Activated CD4-positive, alpha-beta T cell treated with anti-CD3 and anti-CD28 coated beads for 36 hours (primary cell): ENCODE data around the gene OGDH. TPM values are rescaled to one million over a fixed set of nuclear protein-coding genes. Genes with fewer than 3 reads are reported as not detected.
"Not testable (repeated sequence)": the region's sequence is repeated elsewhere in the genome, so short reads cannot be mapped to it uniquely, and the experiment has no call there.

ENCODE experiments used
- ATAC-seq: fragments of 200-7000 bp; cut with Tn5 transposase; one replicate; pipeline ENCODE4 v1.10.0; 2021; ENCODE audit warnings: mild to moderate bottlenecking, moderate library complexity
- CTCF ChIA-PET: fragments of 350-600 bp; sonication (Branson Sonifier 250); formaldehyde crosslinking; loops from one replicate; lab custom pipeline; 2021; ENCODE audit warnings: antibody characterized with exemption; lab: Charles Lee
- POLR2A ChIA-PET: fragments of 350-600 bp; sonication (Branson Sonifier 250); formaldehyde crosslinking; loops from one replicate; lab custom pipeline; 2021; ENCODE audit warnings: antibody characterized with exemption, inconsistent platforms; lab: Charles Lee
- DNase-seq: peaks from one replicate; pipeline ENCODE4 v3.0.0-alpha.2; 2020
- H3K27ac Mint-ChIP-seq: one replicate; pipeline ENCODE4 v1.8.0; 2021; ENCODE audit warnings: mixed read lengths
- H3K27me3 Mint-ChIP-seq: one replicate; pipeline ENCODE4 v1.8.0; 2021; ENCODE audit warnings: mixed read lengths
- H3K36me3 Mint-ChIP-seq: one replicate; pipeline ENCODE4 v1.8.0; 2021; ENCODE audit warnings: low read depth, mixed read lengths
- H3K4me1 Mint-ChIP-seq: one replicate; pipeline ENCODE4 v1.8.0; 2021; ENCODE audit warnings: mixed read lengths
- H3K4me3 Mint-ChIP-seq: one replicate; pipeline ENCODE4 v1.8.0; 2021; ENCODE audit warnings: mild to moderate bottlenecking, moderate library complexity, mixed read lengths
- H3K9me3 Mint-ChIP-seq: one replicate; pipeline ENCODE4 v1.8.0; 2021; ENCODE audit warnings: low read depth, mixed read lengths
- intact Hi-C, 2 experiments: fragments of 100-400 bp; cut with DNase I in 1 of 2; cut with micrococcal nuclease in 1 of 2; formaldehyde crosslinking; loops; one replicate each; pipeline versions ENCODE4 v1.14.2 to v1.15.1; 2022 to 2024; cut with DNase I, micrococcal nuclease
- total RNA-seq, 2 experiments: library from RNA; stranded (reverse); gene quantifications; one replicate each; pipeline ENCODE4 v1.2.3, GENCODE V29; 2021

OGDH gene
- total RNA-seq, 2 experiments from 2014 or later, result 80.3 to 90.1 TPM

DNA sequence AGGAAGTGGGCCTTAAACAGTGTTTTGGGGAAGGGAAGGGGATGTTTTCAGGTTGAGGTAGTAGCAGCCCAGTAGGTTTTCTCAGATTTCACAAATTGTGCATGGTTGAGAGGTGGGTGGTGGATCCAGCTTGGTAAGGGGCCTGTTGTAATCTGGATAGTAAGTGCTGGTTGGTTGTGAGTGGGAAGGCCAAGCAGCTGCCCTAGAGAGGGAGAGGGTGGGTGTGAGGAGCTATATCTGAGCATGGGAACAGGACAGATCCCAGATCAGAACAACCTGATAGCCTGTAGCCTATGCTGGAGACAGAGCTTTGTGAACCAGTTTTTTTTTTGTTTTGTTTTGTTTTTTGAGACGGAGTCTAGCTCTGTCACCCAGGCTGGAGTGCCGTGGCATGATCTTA lies 88.3 kb downstream of the OGDH start:
- ChIA-PET CTCF (no interaction called here), POLR2A (no interaction called here)
- Mint-ChIP-seq H3K4me3 (no peak overlapping the region), H3K27me3 (no peaks in the 10 kb centered on the region), H3K36me3 (peaks cover 48% of the 10 kb centered on the region), H3K9me3 (no peaks in the 10 kb centered on the region), H3K27ac (no peak overlapping the region), H3K4me1 (no peaks in the 10 kb centered on the region)
- DNase-seq (no peak), ATAC-seq (no peak)
- intact Hi-C loops, result no loop called here

GRCh38 chr7:44695756-44696155 lies 89.3 kb downstream of the OGDH start:
- DNase-seq, result no peak
- Mint-ChIP-seq H3K36me3 (peaks cover 57% of the 10 kb centered on the region), H3K27ac (no peak overlapping the region), H3K9me3 (no peaks in the 10 kb centered on the region), H3K4me3 (no peak overlapping the region), H3K4me1 (no peaks in the 10 kb centered on the region), H3K27me3 (no peaks in the 10 kb centered on the region)
- no peak for ATAC-seq
- intact Hi-C loops, result no loop called here
- CTCF ChIA-PET, result no interaction called here
- POLR2A ChIA-PET, result no interaction called here

DNA sequence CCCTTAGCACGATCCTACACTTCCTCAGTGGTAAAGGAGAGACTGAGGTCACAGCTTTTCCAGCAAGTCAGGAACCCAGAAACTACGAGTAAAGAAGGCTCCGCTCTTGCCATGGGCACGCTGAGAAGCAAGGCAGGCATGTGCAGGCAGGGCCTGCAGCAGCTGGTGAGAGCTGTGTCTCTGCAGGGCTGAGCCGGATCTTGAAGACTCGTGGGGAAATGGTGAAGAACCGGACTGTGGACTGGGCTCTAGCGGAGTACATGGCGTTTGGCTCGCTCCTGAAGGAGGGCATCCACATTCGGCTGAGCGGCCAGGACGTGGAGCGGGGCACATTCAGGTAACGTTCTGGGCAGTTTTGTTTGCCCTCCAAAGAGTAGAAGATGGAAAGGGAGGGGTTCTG lies 90.3 kb downstream of the OGDH start:
- peaks cover 66% of the 10 kb centered on the region for H3K36me3 Mint-ChIP-seq
- ATAC-seq, result no peak
- H3K9me3 Mint-ChIP-seq, result no peaks in the 10 kb centered on the region
- no peaks in the 10 kb centered on the region for H3K27me3 Mint-ChIP-seq
- ChIA-PET CTCF (interaction anchor here (0.7 kb wide), 1 partner anchor 211 kb away, joined by 4 read pairs; no protein-coding TSS in a partner anchor), POLR2A (no interaction called here)
- H3K4me3 Mint-ChIP-seq, result no peak overlapping the region
- no peaks in the 10 kb centered on the region for H3K4me1 Mint-ChIP-seq
- no peak for DNase-seq
- no peak overlapping the region for H3K27ac Mint-ChIP-seq
- intact Hi-C loops, result no loop called here

DNA sequence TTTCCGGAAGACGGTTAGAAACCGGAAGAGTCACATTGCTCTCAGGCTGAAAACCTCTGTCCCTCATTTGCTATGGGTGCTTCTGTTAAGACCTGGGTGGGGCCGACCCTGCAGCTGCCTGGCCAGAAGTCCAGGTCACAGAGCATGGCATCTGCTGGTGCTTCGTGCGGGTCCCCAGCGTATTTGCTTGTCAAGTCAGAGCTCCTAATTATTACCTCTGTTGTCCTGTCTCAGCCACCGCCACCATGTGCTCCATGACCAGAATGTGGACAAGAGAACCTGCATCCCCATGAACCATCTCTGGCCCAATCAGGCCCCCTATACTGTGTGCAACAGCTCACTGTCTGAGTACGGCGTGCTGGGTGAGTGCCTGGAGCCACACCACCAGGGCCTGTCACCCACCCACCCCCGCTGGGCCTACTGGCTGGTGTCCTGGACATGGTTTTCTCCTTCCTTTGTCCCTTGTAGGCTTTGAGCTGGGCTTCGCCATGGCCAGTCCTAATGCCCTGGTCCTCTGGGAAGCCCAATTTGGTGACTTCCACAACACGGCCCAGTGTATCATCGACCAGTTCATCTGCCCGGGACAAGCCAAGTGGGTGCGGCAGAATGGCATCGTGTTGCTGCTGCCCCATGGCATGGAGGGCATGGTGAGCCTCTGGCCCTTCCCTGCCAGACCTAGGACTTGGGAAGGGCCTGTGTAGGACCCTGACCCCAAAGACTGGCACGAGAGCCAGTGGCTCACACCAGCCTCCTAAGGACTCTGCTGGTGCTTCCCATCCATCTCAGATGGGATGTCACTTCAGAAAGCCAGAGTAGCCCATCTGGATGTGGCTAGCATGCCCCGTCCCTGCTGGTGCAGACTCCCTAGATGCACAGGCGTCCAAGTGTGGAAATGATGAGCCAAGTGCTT lies 91.0 kb downstream of the OGDH start:
- Mint-ChIP-seq H3K27ac (no peak overlapping the region), H3K9me3 (no peaks in the 10 kb centered on the region), H3K27me3 (no peaks in the 10 kb centered on the region), H3K36me3 (peaks cover 71% of the 10 kb centered on the region), H3K4me3 (no peak overlapping the region), H3K4me1 (no peaks in the 10 kb centered on the region)
- DNase-seq, result no peak
- intact Hi-C loops, result no loop called here
- ATAC-seq, result no peak
- CTCF ChIA-PET, result interaction anchor here (0.7 to 1.2 kb wide), 2 partner anchors 69 to 210 kb away, joined by 3 to 4 read pairs; no protein-coding TSS in a partner anchor
- POLR2A ChIA-PET, result no interaction called here

DNA sequence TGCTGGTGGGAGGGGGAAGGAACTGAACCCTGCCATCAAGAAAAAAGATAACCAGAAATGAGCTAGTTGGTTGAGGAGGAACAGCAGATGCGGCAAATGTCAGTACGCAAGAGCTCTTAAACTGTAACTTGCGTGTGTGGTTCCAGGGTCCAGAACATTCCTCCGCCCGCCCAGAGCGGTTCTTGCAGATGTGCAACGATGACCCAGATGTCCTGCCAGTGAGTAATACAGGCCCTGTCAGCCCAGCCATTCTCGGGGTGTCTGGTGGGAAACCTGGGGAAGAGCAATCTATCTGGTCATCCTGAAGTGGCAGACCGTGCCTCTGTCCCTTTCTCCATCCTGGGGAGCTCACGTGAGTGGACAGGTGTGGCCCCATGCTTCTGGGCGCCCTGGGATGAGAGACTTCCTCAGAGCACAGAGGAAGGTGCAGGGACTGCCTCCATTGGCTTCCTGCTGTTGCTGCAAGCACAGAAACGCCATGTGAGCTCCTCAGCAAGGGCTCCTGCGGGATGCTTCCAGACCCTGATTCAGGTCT lies 91.7 kb downstream of the OGDH start:
- intact Hi-C loops, result no loop called here
- ChIA-PET POLR2A (no interaction called here), CTCF (interaction anchor here (1.2 kb wide), 1 partner anchor 69 kb away, joined by 3 read pairs; no protein-coding TSS in a partner anchor)
- no peak overlapping the region for H3K4me3 Mint-ChIP-seq
- no peaks in the 10 kb centered on the region for H3K4me1 Mint-ChIP-seq
- DNase-seq (no peak), ATAC-seq (no peak)
- peaks cover 75% of the 10 kb centered on the region for H3K36me3 Mint-ChIP-seq
- no peak overlapping the region for H3K27ac Mint-ChIP-seq
- no peaks in the 10 kb centered on the region for H3K27me3 Mint-ChIP-seq
- no peaks in the 10 kb centered on the region for H3K9me3 Mint-ChIP-seq

- H3K4me3 Mint-ChIP-seq, intact Hi-C loops, DNase-seq, ATAC-seq, H3K9me3 Mint-ChIP-seq, H3K4me1 Mint-ChIP-seq, H3K27ac Mint-ChIP-seq, H3K27me3 Mint-ChIP-seq, POLR2A ChIA-PET: not testable (repeated sequence)
- H3K36me3 Mint-ChIP-seq, result peaks cover 83% of the 10 kb centered on the region
- CTCF ChIA-PET, result interaction anchor here (0.7 kb wide), 1 partner anchor 99 kb away, joined by 3 read pairs; no protein-coding TSS in a partner anchor
Observed at GRCh38 chr7:44699598-44699997, 93.2 kb downstream of the OGDH start.

- Mint-ChIP-seq H3K4me3 (no peak overlapping the region), H3K36me3 (peaks cover 82% of the 10 kb centered on the region), H3K27me3 (no peaks in the 10 kb centered on the region), H3K27ac (peak overlapping the region; percentile 4), H3K9me3 (no peaks in the 10 kb centered on the region), H3K4me1 (no peaks in the 10 kb centered on the region)
- no peak for DNase-seq
- no peak for ATAC-seq
- CTCF ChIA-PET, result interaction anchor here (0.7 to 1.3 kb wide), 2 partner anchors 100 to 166 kb away, joined by 3 read pairs; no protein-coding TSS in a partner anchor
- intact Hi-C loops, result no loop called here
- POLR2A ChIA-PET, result no interaction called here
Observed at GRCh38 chr7:44700322-44700721, 93.9 kb downstream of the OGDH start.

DNA sequence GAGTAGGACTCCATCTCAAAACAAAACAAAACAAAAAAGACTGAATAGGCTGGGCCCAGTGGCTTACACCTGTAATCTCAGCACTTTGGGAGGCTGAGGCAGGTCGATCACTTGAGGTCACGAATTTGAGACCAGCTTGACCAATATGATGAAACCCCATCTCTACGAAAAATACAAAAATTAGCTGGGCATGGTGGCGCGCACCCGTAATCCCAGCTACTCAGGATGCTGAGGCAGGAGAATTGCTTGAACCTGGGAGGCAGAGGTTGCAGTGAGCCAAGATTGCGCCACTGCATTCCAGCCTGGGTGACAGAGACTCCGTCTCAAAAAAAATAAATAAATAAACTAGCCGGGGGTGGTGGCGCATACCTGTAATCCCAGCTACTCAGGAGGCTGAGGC lies 97.0 kb downstream of the OGDH start:
- H3K9me3 Mint-ChIP-seq, CTCF ChIA-PET, H3K4me3 Mint-ChIP-seq, H3K27me3 Mint-ChIP-seq, ATAC-seq, H3K27ac Mint-ChIP-seq, H3K4me1 Mint-ChIP-seq, POLR2A ChIA-PET, DNase-seq, intact Hi-C loops: not testable (repeated sequence)
- H3K36me3 Mint-ChIP-seq, result peaks cover 63% of the 10 kb centered on the region

- ChIA-PET CTCF (no interaction called here), POLR2A (no interaction called here)
- no peaks in the 10 kb centered on the region for H3K4me1 Mint-ChIP-seq
- intact Hi-C loops, result no loop called here
- no peaks in the 10 kb centered on the region for H3K27me3 Mint-ChIP-seq
- no peaks in the 10 kb centered on the region for H3K9me3 Mint-ChIP-seq
- H3K36me3 Mint-ChIP-seq, result peaks cover 60% of the 10 kb centered on the region
- H3K4me3 Mint-ChIP-seq, result no peak overlapping the region
- no peak for DNase-seq
- H3K27ac Mint-ChIP-seq, result no peak overlapping the region
- ATAC-seq, result no peak
Observed at GRCh38 chr7:44703921-44704320, 97.5 kb downstream of the OGDH start.

GRCh38 chr7:44705434-44705833 lies 99.0 kb downstream of the OGDH start:
- Mint-ChIP-seq H3K27ac (peak overlapping the region; percentile 58), H3K4me1 (no peaks in the 10 kb centered on the region), H3K9me3 (no peaks in the 10 kb centered on the region), H3K4me3 (no peak overlapping the region), H3K27me3 (no peaks in the 10 kb centered on the region), H3K36me3 (peaks cover 50% of the 10 kb centered on the region)
- intact Hi-C loops, result no loop called here
- ChIA-PET CTCF (no interaction called here), POLR2A (no interaction called here)
- ATAC-seq, result no peak
- no peak for DNase-seq

GRCh38 chr7:44706788-44707557 lies 100.5 kb downstream of the OGDH start:
- CTCF ChIA-PET, result no interaction called here

More at GRCh38 chr7:44706788-44707557, 100.5 kb downstream of the OGDH start:
- POLR2A ChIA-PET, result no interaction called here
- Mint-ChIP-seq H3K9me3 (no peaks in the 10 kb centered on the region), H3K27me3 (no peaks in the 10 kb centered on the region), H3K4me3 (no peak overlapping the region), H3K4me1 (peaks cover under 1% of the 10 kb centered on the region), H3K36me3 (peaks cover 35% of the 10 kb centered on the region), H3K27ac (no peak overlapping the region)
- intact Hi-C loops, result no loop called here
- ATAC-seq (no peak), DNase-seq (no peak)
